SJSA1 (cell line): ENCODE measurements around the gene MDM4. TPM values are rescaled to one million over a fixed set of nuclear protein-coding genes. Genes with fewer than 3 reads are reported as not detected.
"Not testable (repeated sequence)": the region's sequence is repeated elsewhere in the genome, so short reads cannot be mapped to it uniquely, and the experiment has no call there.

Experiments
- DNase-seq, 2 experiments: peaks; one replicate each; pipeline ENCODE4 v3.0.0-alpha.2; 2015 to 2020; ENCODE audit warnings: low spot score in 2 of 2, low read depth in 1 of 2
- H3K27ac ChIP-seq: fragments of 250-450 bp; sonication (Bioruptor Pico); 2 replicates; pipeline ENCODE4 v1.5.1; 2020; ENCODE audit warnings: mild to moderate bottlenecking, moderate library complexity
- H3K27me3 ChIP-seq: fragments of 250-450 bp; sonication (Bioruptor Pico); replicated peaks from 2 replicates; pipeline ENCODE4 v1.5.1; 2020; ENCODE audit warnings: mild to moderate bottlenecking, moderate library complexity
- H3K36me3 ChIP-seq: fragments of 250-450 bp; sonication (Bioruptor Pico); 2 replicates; pipeline ENCODE4 v1.5.1; 2020; ENCODE audit warnings: mild to moderate bottlenecking
- H3K4me1 ChIP-seq: fragments of 250-450 bp; sonication (Bioruptor Pico); replicated peaks from 2 replicates; pipeline ENCODE4 v1.6.1; 2021; ENCODE audit warnings: mild to moderate bottlenecking
- H3K4me3 ChIP-seq: fragments of 250-450 bp; sonication (Bioruptor Pico); 2 replicates; pipeline ENCODE4 v1.5.1; 2020; ENCODE audit warnings: mild to moderate bottlenecking
- H3K9me3 ChIP-seq: fragments of 250-450 bp; sonication (Bioruptor Pico); replicated peaks from 2 replicates; pipeline ENCODE4 v1.5.1; 2020; ENCODE audit warnings: mild to moderate bottlenecking
- total RNA-seq: library from RNA; depleted of rRNA; stranded (reverse); fragments of >200 nt; shearing (Covaris generic); gene quantifications from 2 replicates; pipeline ENCODE4 v1.2.3, GENCODE V29; 2014

Gene MDM4
- total RNA-seq, 1 experiment from 2014 or later: 13.2 TPM

GRCh38 chr1:204517382-204517781 lies 1.2 kb downstream of the MDM4 start:
- peaks cover 30% of the 10 kb centered on the region for H3K36me3 ChIP-seq
- not testable (repeated sequence) for H3K9me3 ChIP-seq

DNA sequence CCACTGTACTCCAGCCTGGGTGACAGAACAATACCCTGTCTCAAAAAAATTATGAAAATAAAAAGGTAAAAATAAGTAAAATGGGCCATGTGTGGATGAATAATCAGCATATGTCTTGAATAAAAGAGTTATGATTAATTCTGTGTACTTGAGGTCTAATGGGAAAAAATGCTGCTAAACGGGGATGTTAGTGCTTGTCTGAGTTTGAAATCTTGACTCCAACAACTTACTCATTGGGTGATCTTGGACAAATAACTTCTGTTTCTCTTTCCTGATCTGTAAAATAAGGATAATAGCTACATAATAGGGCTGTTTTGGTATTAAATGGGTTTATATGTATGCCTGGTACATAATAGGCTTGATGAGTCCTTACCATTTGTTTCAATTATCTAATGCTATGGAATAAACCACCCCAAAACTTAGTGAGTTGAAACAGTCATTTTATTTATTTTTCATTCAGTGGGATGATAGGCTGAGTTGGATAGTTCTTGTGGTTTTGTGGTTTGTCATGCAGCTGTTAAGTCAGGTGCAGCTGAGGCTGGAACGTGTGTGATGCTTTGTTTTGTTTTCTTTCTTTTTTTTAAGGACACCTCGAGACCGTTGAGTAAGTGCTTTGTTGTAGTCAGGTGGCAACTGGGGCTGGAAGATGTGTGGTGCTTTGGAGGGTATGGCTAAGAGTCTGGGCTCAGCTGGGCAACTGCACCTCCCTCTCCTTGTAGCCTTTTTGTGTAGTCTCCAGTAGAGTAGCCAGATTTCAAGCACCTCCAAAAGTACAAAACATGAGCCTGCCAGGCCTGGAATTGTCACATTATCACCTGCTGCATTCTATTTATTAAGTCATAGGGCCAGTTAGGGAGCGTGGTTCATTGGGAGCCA lies 4.9 kb downstream of the MDM4 start:
- Histone ChIP-seq H3K27me3 (no peaks in the 10 kb centered on the region), H3K9me3 (no peaks in the 10 kb centered on the region), H3K36me3 (peaks cover 58% of the 10 kb centered on the region), H3K4me1 (0 out of 2 replicates have a peak, but pooled peaks cover 4% of the 10 kb centered on the region), H3K4me3 (no peak overlapping the region), H3K27ac (no peak overlapping the region)
- DNase-seq: peak in 1 of 2 experiments; percentile 12

More at GRCh38 chr1:204517382-204517781, 1.2 kb downstream of the MDM4 start:
- H3K4me3 ChIP-seq, H3K27me3 ChIP-seq, DNase-seq, H3K27ac ChIP-seq, H3K4me1 ChIP-seq: not testable (repeated sequence)

DNA sequence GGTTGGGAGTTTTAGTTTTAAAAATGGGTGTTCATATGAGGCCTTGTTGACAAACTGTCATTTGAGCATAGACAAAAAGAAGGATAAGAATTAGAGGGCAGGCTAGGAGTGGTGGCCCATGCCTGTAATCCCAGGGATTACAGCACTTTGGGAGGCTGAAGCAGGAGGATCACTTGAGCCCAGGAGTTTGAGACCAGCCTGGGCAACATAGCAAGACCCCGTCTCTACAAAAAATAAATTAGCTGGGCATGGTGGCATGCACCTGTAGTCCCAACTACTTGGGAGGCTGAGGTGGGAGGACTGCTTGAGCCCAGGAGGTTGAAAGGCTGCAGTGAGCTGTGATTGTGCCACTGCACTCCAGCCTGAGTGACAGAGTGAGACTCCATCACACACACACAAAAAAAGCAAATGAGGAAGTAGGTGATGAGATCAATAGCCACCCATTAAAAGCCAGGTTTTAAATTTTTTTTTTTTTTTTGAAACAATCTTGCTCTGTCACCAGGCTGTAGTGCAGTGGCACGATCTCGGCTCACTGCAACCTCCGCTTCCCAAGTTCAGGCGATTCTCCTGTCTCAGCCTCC lies 5.8 kb downstream of the MDM4 start:
- H3K4me3 ChIP-seq, DNase-seq, H3K27ac ChIP-seq, H3K4me1 ChIP-seq, H3K9me3 ChIP-seq, H3K27me3 ChIP-seq: not testable (repeated sequence)
- peaks cover 65% of the 10 kb centered on the region for H3K36me3 ChIP-seq

DNA sequence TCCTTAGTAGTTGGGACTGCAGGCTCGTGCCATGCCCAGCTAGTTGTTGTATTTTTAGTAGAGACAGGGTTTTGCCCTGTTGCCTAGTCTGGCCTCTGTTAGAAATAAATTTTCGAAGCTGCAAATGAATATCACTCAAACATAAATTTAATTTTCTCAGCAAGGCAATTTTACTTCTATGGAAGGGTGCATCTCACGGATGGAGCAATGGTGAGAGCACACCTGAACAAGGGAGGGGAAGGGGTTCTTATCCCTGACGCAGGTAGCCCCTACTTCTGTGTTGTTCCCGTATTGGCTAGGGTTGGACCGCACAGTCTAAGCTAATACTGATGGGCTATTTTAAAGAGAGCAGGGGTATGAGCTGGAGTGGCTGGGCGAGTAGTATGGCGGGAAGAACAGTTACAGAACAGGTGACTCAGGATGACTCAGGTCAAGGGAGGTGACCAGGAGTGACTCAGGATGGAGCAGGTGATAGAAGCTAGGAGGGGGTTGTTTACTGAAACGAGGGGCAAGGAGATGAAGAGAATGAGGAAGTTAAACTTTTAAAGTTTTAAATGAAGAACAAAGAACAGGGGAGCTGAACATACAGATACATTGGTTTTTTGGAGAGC lies 7.5 kb downstream of the MDM4 start:
- Histone ChIP-seq H3K27ac (no peak overlapping the region), H3K4me3 (no peak overlapping the region), H3K4me1 (no peaks in the 10 kb centered on the region), H3K27me3 (no peaks in the 10 kb centered on the region), H3K9me3 (no peaks in the 10 kb centered on the region), H3K36me3 (peaks cover 67% of the 10 kb centered on the region)
- no peak for DNase-seq

- Histone ChIP-seq H3K9me3 (no peaks in the 10 kb centered on the region), H3K27me3 (no peaks in the 10 kb centered on the region), H3K27ac (no peak overlapping the region), H3K36me3 (peaks cover 71% of the 10 kb centered on the region), H3K4me1 (no peaks in the 10 kb centered on the region), H3K4me3 (no peak overlapping the region)
- DNase-seq: no peak
Measured at GRCh38 chr1:204524986-204525385, 8.8 kb downstream of the MDM4 start.

DNA sequence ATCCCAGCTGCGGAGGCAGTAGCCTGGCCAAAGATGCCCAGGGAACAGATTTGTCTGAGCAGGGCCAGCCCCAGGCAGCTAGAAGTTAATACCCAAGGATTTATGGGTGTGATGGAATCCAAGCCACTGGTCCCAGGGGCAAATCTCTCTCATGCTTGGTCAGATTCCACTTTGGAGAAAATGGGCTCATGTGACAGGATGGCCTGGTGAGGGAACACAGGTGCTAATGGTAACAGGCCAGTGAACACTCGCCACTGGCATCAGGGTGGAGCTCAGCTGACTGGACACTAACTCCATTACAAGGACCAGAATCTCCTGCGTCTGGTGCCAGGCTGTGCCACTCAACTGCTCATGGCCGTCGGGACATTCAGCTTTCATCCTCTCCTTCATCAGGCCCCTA lies 12.0 kb downstream of the MDM4 start:
- H3K27ac ChIP-seq: no peak overlapping the region
- H3K27me3 ChIP-seq: no peaks in the 10 kb centered on the region
- peaks cover 90% of the 10 kb centered on the region for H3K36me3 ChIP-seq
- no peak for DNase-seq
- H3K4me1 ChIP-seq: no peaks in the 10 kb centered on the region
- no peak overlapping the region for H3K4me3 ChIP-seq
- H3K9me3 ChIP-seq: no peaks in the 10 kb centered on the region

GRCh38 chr1:204528677-204529076 lies 12.5 kb downstream of the MDM4 start:
- Histone ChIP-seq H3K36me3 (peaks cover 88% of the 10 kb centered on the region), H3K4me1 (no peaks in the 10 kb centered on the region), H3K9me3 (no peaks in the 10 kb centered on the region), H3K27ac (no peak overlapping the region), H3K4me3 (no peak overlapping the region), H3K27me3 (no peaks in the 10 kb centered on the region)
- no peak for DNase-seq

DNA sequence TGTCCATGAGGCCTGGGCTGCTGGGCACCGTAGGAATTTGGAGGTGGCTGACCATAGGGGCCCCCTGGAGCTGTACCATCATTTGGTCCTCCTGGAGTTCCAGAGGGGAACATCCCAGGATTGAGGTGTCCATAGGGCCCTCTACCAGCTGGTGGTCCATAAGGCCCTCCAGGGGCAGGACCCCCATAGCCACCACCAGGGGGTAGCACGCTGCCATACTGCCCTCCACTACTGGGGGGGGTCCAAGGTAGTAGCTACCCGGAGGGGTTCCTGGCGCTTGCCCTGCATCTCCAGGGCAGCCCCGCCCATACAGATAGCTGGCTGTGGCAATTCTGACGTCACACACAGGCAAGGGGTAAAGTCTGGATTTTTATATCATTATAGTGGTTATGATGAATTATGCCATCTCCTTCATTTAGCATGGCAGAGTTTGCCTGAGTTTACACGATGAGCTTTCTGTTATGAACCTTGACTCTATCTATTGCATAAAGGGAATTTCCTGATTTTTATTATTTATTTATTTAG lies 13.2 kb downstream of the MDM4 start:
- Histone ChIP-seq H3K27ac (no peak overlapping the region), H3K9me3 (no peaks in the 10 kb centered on the region), H3K4me3 (no peak overlapping the region), H3K4me1 (no peaks in the 10 kb centered on the region), H3K27me3 (no peaks in the 10 kb centered on the region), H3K36me3 (peaks cover 88% of the 10 kb centered on the region)
- DNase-seq: no peak

GRCh38 chr1:204530932-204531331 lies 14.7 kb downstream of the MDM4 start:
- H3K4me1 ChIP-seq: no peaks in the 10 kb centered on the region
- peaks cover 81% of the 10 kb centered on the region for H3K36me3 ChIP-seq
- no peak overlapping the region for H3K4me3 ChIP-seq
- H3K27ac ChIP-seq: no peak overlapping the region
- DNase-seq: no peak
- H3K27me3 ChIP-seq: no peaks in the 10 kb centered on the region
- no peaks in the 10 kb centered on the region for H3K9me3 ChIP-seq

- Histone ChIP-seq H3K4me3 (no peak overlapping the region), H3K27ac (no peak overlapping the region), H3K36me3 (peaks cover 75% of the 10 kb centered on the region), H3K9me3 (no peaks in the 10 kb centered on the region), H3K4me1 (no peaks in the 10 kb centered on the region), H3K27me3 (no peaks in the 10 kb centered on the region)
- DNase-seq: no peak
Measured at GRCh38 chr1:204532832-204533231, 16.6 kb downstream of the MDM4 start.

GRCh38 chr1:204541626-204542025 lies 25.4 kb downstream of the MDM4 start:
- Histone ChIP-seq H3K27me3 (no peaks in the 10 kb centered on the region), H3K4me3 (no peak overlapping the region), H3K27ac (no peak overlapping the region), H3K9me3 (no peaks in the 10 kb centered on the region), H3K4me1 (peaks cover 19% of the 10 kb centered on the region), H3K36me3 (peaks cover 94% of the 10 kb centered on the region)
- no peak for DNase-seq

DNA sequence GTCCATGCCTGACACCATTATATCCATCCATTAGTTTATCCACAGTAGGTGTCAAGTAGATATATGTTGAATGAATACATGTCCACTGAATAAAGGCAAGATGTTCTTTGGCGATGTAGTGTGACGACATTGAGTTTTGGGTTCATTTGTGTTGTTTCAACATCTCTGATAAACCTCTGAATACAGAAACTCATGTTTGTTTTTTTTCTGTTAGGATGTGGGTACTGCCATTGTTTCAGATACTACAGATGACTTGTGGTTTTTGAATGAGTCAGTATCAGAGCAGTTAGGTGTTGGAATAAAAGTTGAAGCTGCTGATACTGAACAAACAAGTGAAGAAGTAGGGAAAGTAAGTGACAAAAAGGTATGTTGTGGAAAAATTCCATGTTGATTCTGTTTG lies 28.1 kb downstream of the MDM4 start:
- Histone ChIP-seq H3K36me3 (peaks cover 96% of the 10 kb centered on the region), H3K9me3 (no peaks in the 10 kb centered on the region), H3K27me3 (no peaks in the 10 kb centered on the region), H3K27ac (no peak overlapping the region), H3K4me1 (peaks cover 19% of the 10 kb centered on the region), H3K4me3 (no peak overlapping the region)
- DNase-seq: peak in 1 of 2 experiments; percentile 48

DNA sequence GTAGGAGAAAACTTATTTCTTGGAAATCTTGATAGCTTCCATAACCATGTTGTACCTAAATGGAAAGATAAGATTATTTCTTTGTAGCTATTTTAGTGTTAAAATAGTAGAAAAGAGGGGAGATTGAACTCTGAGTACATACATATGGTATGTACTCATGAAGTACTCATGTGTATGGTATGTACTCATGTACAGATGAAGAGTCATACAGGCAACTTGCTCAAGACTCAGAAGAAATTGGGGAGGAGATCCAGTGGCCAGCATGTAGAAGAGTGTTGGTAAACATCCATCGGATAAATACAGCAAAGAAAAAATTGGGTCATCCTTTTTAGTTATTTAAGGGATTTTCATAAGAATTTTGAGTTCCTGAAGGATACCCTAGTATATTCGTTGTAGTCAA lies 29.0 kb downstream of the MDM4 start:
- no peaks in the 10 kb centered on the region for H3K9me3 ChIP-seq
- no peaks in the 10 kb centered on the region for H3K27me3 ChIP-seq
- H3K36me3 ChIP-seq: peaks cover 98% of the 10 kb centered on the region
- H3K4me1 ChIP-seq: peaks cover 19% of the 10 kb centered on the region
- DNase-seq: no peak
- no peak overlapping the region for H3K4me3 ChIP-seq
- H3K27ac ChIP-seq: no peak overlapping the region

- Histone ChIP-seq H3K27me3 (no peaks in the 10 kb centered on the region), H3K9me3 (no peaks in the 10 kb centered on the region), H3K4me3 (no peak overlapping the region), H3K36me3 (peaks cover 98% of the 10 kb centered on the region), H3K4me1 (peaks cover 19% of the 10 kb centered on the region), H3K27ac (no peak overlapping the region)
- no peak for DNase-seq
Measured at GRCh38 chr1:204545881-204546280, 29.7 kb downstream of the MDM4 start.
